ENCODE results near the gene PCDHGC3.

Gene PCDHGC3

GRCh38 chr5:141524604-141525597 is 49.1 kb downstream of the PCDHGC3 start:
- ATAC-seq = peak; percentile 63 to 66

GRCh38 chr5:141525653-141526052 is 49.9 kb downstream of the PCDHGC3 start:
- no peak for ATAC-seq

- ATAC-seq = no peak
Observed at GRCh38 chr5:141527426-141527825, 51.7 kb downstream of the PCDHGC3 start.
